IMR-90 (cell line): ENCODE data around the gene WDR48. TPM values are rescaled to one million over a fixed set of nuclear protein-coding genes. Genes with fewer than 3 reads are reported as not detected.

ENCODE experiments used
- ATAC-seq: fragments of 200-7000 bp; cut with Tn5 transposase; 2 replicates; pipeline ENCODE4 v1.9.1; 2020; ENCODE audit warnings: low read depth, mild to moderate bottlenecking, moderate library complexity
- BruUV-seq: library from RNA; stranded (reverse); fragments of 400-500 nt; replicated peaks from 2 replicates; lab custom pipeline; 2021; lab: Mats Ljungman, UMichigan
- CTCF ChIA-PET: fragments of 300-600 bp; formaldehyde crosslinking; extraction: SDS; loops from one replicate; lab custom pipeline; 2021; ENCODE audit warnings: antibody characterized with exemption; lab: Yijun Ruan, JAX
- POLR2A ChIA-PET: fragments of 300-600 bp; sonication (Branson Sonifier 250); formaldehyde crosslinking; loops from one replicate; lab custom pipeline; 2022; ENCODE audit warnings: antibody characterized with exemption; ENCODE audit not compliant: unreplicated experiment; lab: Charles Lee
- DNase-seq: peaks from one replicate; pipeline ENCODE4 v3.0.0; 2013
- H2AFZ ChIP-seq: replicated peaks from 2 replicates; pipeline ENCODE3; 2013; ENCODE audit warnings: low read length, mild to moderate bottlenecking; ENCODE audit not compliant: poor library complexity
- H2AK5ac ChIP-seq: 2 replicates; pipeline ENCODE4 v1.6.1; 2013; ENCODE audit warnings: low read depth, low read length, inconsistent platforms
- H2AK9ac ChIP-seq: replicated peaks from 2 replicates; pipeline ENCODE3; 2013; ENCODE audit warnings: mild to moderate bottlenecking, low read depth, low read length, moderate library complexity; ENCODE audit not compliant: poor library complexity
- H2BK120ac ChIP-seq: 2 replicates; pipeline ENCODE4 v1.6.1; 2013; ENCODE audit warnings: low read depth, low read length, inconsistent platforms
- H2BK15ac ChIP-seq: 3 replicates; pipeline ENCODE4 v1.6.1; 2013; ENCODE audit warnings: low read depth, low read length, inconsistent platforms
- H2BK20ac ChIP-seq: 2 replicates; pipeline ENCODE4 v1.6.1; 2013; ENCODE audit warnings: low read depth, mild to moderate bottlenecking, inconsistent platforms, low read length, moderate library complexity
- H2BK5ac ChIP-seq: 2 replicates; pipeline ENCODE4 v1.6.1; 2013; ENCODE audit warnings: mild to moderate bottlenecking, low read depth, low read length, inconsistent platforms; ENCODE audit not compliant: poor library complexity, severe bottlenecking
- H3K14ac ChIP-seq: replicated peaks from 2 replicates; pipeline ENCODE4 v1.6.1; 2013; ENCODE audit warnings: low read depth, low read length, inconsistent platforms
- H3K18ac ChIP-seq: 2 replicates; pipeline ENCODE4 v1.6.1; 2013; ENCODE audit warnings: low read depth, low read length, control low read depth
- H3K23ac ChIP-seq: 2 replicates; pipeline ENCODE4 v1.6.1; 2013; ENCODE audit warnings: low read depth, low read length, inconsistent platforms
- H3K27ac ChIP-seq: 2 replicates; pipeline ENCODE4 v1.5.1; 2013; ENCODE audit warnings: mild to moderate bottlenecking, control low read depth, low read length; ENCODE audit not compliant: insufficient read depth
- H3K27me3 ChIP-seq: 2 replicates; pipeline ENCODE4 v1.6.1; 2013; ENCODE audit warnings: low read length; ENCODE audit not compliant: control insufficient read depth, insufficient read depth
- H3K36me3 ChIP-seq: 2 replicates; pipeline ENCODE4 v1.6.1; 2013; ENCODE audit warnings: low read length, mixed read lengths; ENCODE audit not compliant: control insufficient read depth, insufficient read depth
- H3K4ac ChIP-seq: 2 replicates; pipeline ENCODE4 v1.6.1; 2013; ENCODE audit warnings: low read depth, low read length, inconsistent platforms
- H3K4me1 ChIP-seq: 2 replicates; pipeline ENCODE4 v1.6.1; 2013; ENCODE audit warnings: low read length, mixed read lengths; ENCODE audit not compliant: control insufficient read depth, insufficient read depth
- H3K4me2 ChIP-seq: 2 replicates; pipeline ENCODE4 v1.6.1; 2013; ENCODE audit warnings: low read depth, mild to moderate bottlenecking, control low read depth, low read length, moderate library complexity
- H3K4me3 ChIP-seq: 2 replicates; pipeline ENCODE4 v1.5.1; 2013; ENCODE audit warnings: low read depth, mild to moderate bottlenecking, control low read depth, low read length, moderate library complexity; ENCODE audit not compliant: insufficient read depth
- H3K56ac ChIP-seq: 2 replicates; pipeline ENCODE4 v1.6.1; 2013; ENCODE audit warnings: low read length, inconsistent platforms; ENCODE audit not compliant: insufficient read depth; ENCODE audit errors: extremely low read depth
- H3K79me1 ChIP-seq, 2 experiments: 2 replicates each; pipeline ENCODE4 v1.6.1; 2013; ENCODE audit warnings: low read length in 2 of 2, inconsistent platforms in 1 of 2, low read depth in 1 of 2
- H3K9ac ChIP-seq: 2 replicates; pipeline ENCODE4 v1.6.1; 2013; ENCODE audit warnings: low read depth, low read length, control low read depth
- H3K9me1 ChIP-seq: 2 replicates; pipeline ENCODE4 v1.6.1; 2013; ENCODE audit warnings: low read length, inconsistent platforms; ENCODE audit not compliant: insufficient read depth
- H3K9me3 ChIP-seq: 2 replicates; pipeline ENCODE4 v1.6.1; 2013; ENCODE audit warnings: low read length; ENCODE audit not compliant: control insufficient read depth, insufficient read depth
- H4K20me1 ChIP-seq: 2 replicates; pipeline ENCODE4 v1.6.1; 2013; ENCODE audit warnings: low read length, inconsistent platforms; ENCODE audit not compliant: insufficient read depth
- H4K5ac ChIP-seq: 2 replicates; pipeline ENCODE4 v1.6.1; 2013; ENCODE audit warnings: mild to moderate bottlenecking, low read depth, low read length, control low read depth
- H4K8ac ChIP-seq, 2 experiments: 2 replicates each; pipeline ENCODE4 v1.6.1; 2013; ENCODE audit warnings: low read depth in 2 of 2, low read length in 2 of 2, control low read depth in 1 of 2, inconsistent platforms in 1 of 2
- H4K91ac ChIP-seq: 2 replicates; pipeline ENCODE4 v1.6.1; 2013; ENCODE audit warnings: low read depth, low read length, inconsistent platforms; ENCODE audit not compliant: insufficient read depth
- BHLHE40 ChIP-seq: fragments of 150-350 bp; IDR thresholded peaks from 2 replicates; pipeline ENCODE4 v1.6.1; 2016; ENCODE audit warnings: mild to moderate bottlenecking, low read depth, low read length
- CEBPB ChIP-seq: IDR thresholded peaks from 2 replicates; pipeline ENCODE4 v1.6.1; 2012; ENCODE audit warnings: low read depth, low read length, improper control_type of control experiment
- CHD1 ChIP-seq: IDR thresholded peaks from 2 replicates; pipeline ENCODE4 v1.6.1; 2012; ENCODE audit warnings: low read depth, low read length, improper control_type of control experiment
- ELK1 ChIP-seq: fragments of 150-350 bp; IDR thresholded peaks from 2 replicates; pipeline ENCODE4 v1.6.1; 2016; ENCODE audit warnings: low read depth, mild to moderate bottlenecking, low read length, moderate library complexity, borderline replicate concordance
- MAZ ChIP-seq: IDR thresholded peaks from 2 replicates; pipeline ENCODE4 v1.6.1; 2012; ENCODE audit warnings: low read depth, mild to moderate bottlenecking, low read length, improper control_type of control experiment, moderate library complexity, borderline replicate concordance
- NFE2L2 ChIP-seq: fragments of 150-350 bp; IDR thresholded peaks from 2 replicates; pipeline ENCODE4 v1.6.1; 2016; ENCODE audit warnings: low read depth, mild to moderate bottlenecking, low read length
- RAD21 ChIP-seq: IDR thresholded peaks from 2 replicates; pipeline ENCODE4 v1.6.1; 2012; ENCODE audit warnings: low read length, improper control_type of control experiment
- RCOR1 ChIP-seq: IDR thresholded peaks from 2 replicates; pipeline ENCODE4 v1.6.1; 2012; ENCODE audit warnings: mild to moderate bottlenecking, low read length, improper control_type of control experiment; ENCODE audit not compliant: insufficient replicate concordance
- RFX5 ChIP-seq: IDR thresholded peaks from 2 replicates; pipeline ENCODE4 v1.8.0; 2012; ENCODE audit warnings: low read depth, mild to moderate bottlenecking, low read length, moderate library complexity
- SMC3 ChIP-seq: fragments of 150-350 bp; IDR thresholded peaks from 2 replicates; pipeline ENCODE4 v1.6.1; 2016; ENCODE audit warnings: low read depth, mild to moderate bottlenecking, antibody characterized with exemption, low read length, moderate library complexity
- WGBS, 2 experiments: methylation state at CpG; one replicate each; pipeline versions ENCODE4 v1.1.5 to v1.1.7; 2013; ENCODE audit warnings: missing lambda C conversion rate in 2 of 2; ENCODE audit not compliant: insufficient read length in 1 of 2; ENCODE audit errors: extremely low coverage in 2 of 2; 5-methylcytosine and 5-hydroxymethylcytosine counted together
- dilution Hi-C: fragments of 300-500 bp; cut with HindIII; formaldehyde crosslinking; loops from one replicate; pipeline ENCODE4 v1.14.3; 2018; ENCODE audit warnings: low sequenced_read_pairs; ENCODE audit not compliant: unreplicated experiment
- in situ Hi-C: fragments of 300-500 bp; cut with MboI; formaldehyde crosslinking; loops from 3 replicates; pipeline ENCODE4 v1.14.3; 2019; ENCODE audit warnings: low sequenced_read_pairs, inconsistent platforms, mixed read lengths
- intact Hi-C: fragments of 100-400 bp; cut with micrococcal nuclease; formaldehyde crosslinking; loops from 2 replicates; pipeline ENCODE4 v1.10.0; 2022
- polyA plus RNA-seq, 3 experiments: library from polyadenylated mRNA; depleted of rRNA; stranded (reverse); fragments of >200 nt; gene quantifications; 2 replicates each; pipeline ENCODE4 v1.2.3, GENCODE V29; 2012; ENCODE audit warnings: low replicate concordance in 1 of 3
- total RNA-seq: library from RNA; depleted of rRNA; stranded (reverse); fragments of >200 nt; gene quantifications from 2 replicates; pipeline ENCODE4 v1.2.3, GENCODE V29; 2012
- TF ChIP-seq, protein P1 (sequence below): fragments of 150-350 bp; IDR thresholded peaks from 2 replicates; pipeline ENCODE4 v1.6.1; 2017; ENCODE audit warnings: mild to moderate bottlenecking, antibody characterized with exemption, low read length, low read depth
- TF ChIP-seq, protein P2 (sequence below): conservative IDR thresholded peaks from 2 replicates; pipeline ENCODE4 v1.5.1; 2012; ENCODE audit warnings: mild to moderate bottlenecking, low read depth, low read length, improper control_type of control experiment

WDR48 gene
- total and polyA plus RNA-seq, 2 of the 4 experiments (the other 2 are of a cell fraction) = 14.4 to 41.2 TPM

GRCh38 chr3:39121621-39122020 lies 69.8 kb downstream of the WDR48 start:
- Histone ChIP-seq H2BK5ac (no peak overlapping the region), H3K56ac (no peak overlapping the region), H3K9ac (no peak overlapping the region), H4K20me1 (no peaks in the 10 kb centered on the region), H2AK9ac (no peak overlapping the region), H4K8ac (no peak overlapping the region), H4K91ac (no peak overlapping the region), H3K4ac (no peak overlapping the region), H3K23ac (no peak overlapping the region), H2AFZ (no peak overlapping the region), H2AK5ac (no peak overlapping the region), H2BK120ac (no peak overlapping the region), H3K18ac (no peak overlapping the region), H3K9me1 (peaks cover 4% of the 10 kb centered on the region), H3K4me1 (peaks cover 5% of the 10 kb centered on the region), H3K14ac (no peak overlapping the region), H3K27ac (no peak overlapping the region), H2BK20ac (no peak overlapping the region), H3K79me1 (no peaks in the 10 kb centered on the region), H3K4me2 (no peak overlapping the region), H3K27me3 (no peaks in the 10 kb centered on the region), H2BK15ac (no peak overlapping the region), H4K5ac (no peak overlapping the region), H3K36me3 (no peaks in the 10 kb centered on the region; the same call in 1 of the 2 replicates), H3K9me3 (no peaks in the 10 kb centered on the region), H3K4me3 (no peak overlapping the region)
- in situ Hi-C loops (no loop called here), intact Hi-C loops (no loop called here), dilution Hi-C loops (no loop called here)
- no CpG with 5 or more reads among the region's 2 CpGs for WGBS, 2 experiments
- DNase-seq (no peak), ATAC-seq (no peak)
- POLR2A ChIA-PET = no interaction called here
- TF ChIP-seq SMC3 (no peak), CEBPB (no peak), RAD21 (no peak), NFE2L2 (no peak), RFX5 (no peak), MAZ (no peak), RCOR1 (no peak), ELK1 (no peak), BHLHE40 (no peak), CHD1 (no peak)
- TF ChIP-seq, protein P1, sequence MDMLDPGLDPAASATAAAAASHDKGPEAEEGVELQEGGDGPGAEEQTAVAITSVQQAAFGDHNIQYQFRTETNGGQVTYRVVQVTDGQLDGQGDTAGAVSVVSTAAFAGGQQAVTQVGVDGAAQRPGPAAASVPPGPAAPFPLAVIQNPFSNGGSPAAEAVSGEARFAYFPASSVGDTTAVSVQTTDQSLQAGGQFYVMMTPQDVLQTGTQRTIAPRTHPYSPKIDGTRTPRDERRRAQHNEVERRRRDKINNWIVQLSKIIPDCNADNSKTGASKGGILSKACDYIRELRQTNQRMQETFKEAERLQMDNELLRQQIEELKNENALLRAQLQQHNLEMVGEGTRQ = no peak
- TF ChIP-seq, protein P2, sequence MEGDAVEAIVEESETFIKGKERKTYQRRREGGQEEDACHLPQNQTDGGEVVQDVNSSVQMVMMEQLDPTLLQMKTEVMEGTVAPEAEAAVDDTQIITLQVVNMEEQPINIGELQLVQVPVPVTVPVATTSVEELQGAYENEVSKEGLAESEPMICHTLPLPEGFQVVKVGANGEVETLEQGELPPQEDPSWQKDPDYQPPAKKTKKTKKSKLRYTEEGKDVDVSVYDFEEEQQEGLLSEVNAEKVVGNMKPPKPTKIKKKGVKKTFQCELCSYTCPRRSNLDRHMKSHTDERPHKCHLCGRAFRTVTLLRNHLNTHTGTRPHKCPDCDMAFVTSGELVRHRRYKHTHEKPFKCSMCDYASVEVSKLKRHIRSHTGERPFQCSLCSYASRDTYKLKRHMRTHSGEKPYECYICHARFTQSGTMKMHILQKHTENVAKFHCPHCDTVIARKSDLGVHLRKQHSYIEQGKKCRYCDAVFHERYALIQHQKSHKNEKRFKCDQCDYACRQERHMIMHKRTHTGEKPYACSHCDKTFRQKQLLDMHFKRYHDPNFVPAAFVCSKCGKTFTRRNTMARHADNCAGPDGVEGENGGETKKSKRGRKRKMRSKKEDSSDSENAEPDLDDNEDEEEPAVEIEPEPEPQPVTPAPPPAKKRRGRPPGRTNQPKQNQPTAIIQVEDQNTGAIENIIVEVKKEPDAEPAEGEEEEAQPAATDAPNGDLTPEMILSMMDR = no peak
- CTCF ChIA-PET = interaction anchor here (2.2 kb wide), 1 partner anchor 166 kb away, joined by 8 read pairs; no protein-coding TSS in a partner anchor
- no TSS peak for BruUV-seq
